Hepatocyte (in vitro differentiated cells): Measurements from ENCODE around the gene CABP2.

Source experiments
- CTCF ChIP-seq: fragments of 200-600 bp; sonication (generic); IDR thresholded peaks from 2 replicates; pipeline ENCODE4 v1.5.1; 2016; ENCODE audit warnings: antibody characterized with exemption, mild to moderate bottlenecking; ENCODE audit not compliant: poor library complexity
- EZH2 ChIP-seq: fragments of 200-600 bp; sonication (generic); IDR thresholded peaks from 2 replicates; pipeline ENCODE4 v1.6.1; 2016; ENCODE audit warnings: antibody characterized with exemption, mild to moderate bottlenecking, borderline replicate concordance
- EZH2phosphoT487 ChIP-seq: fragments of 200-600 bp; sonication (generic); IDR thresholded peaks from one replicate; pipeline ENCODE4 v1.6.1; 2018; ENCODE audit warnings: antibody characterized with exemption, mild to moderate bottlenecking, low read depth, moderate library complexity; ENCODE audit not compliant: unreplicated experiment, severe bottlenecking

- no peak for TF ChIP-seq CTCF
- TF ChIP-seq EZH2phosphoT487, result no peak
- no peak for TF ChIP-seq EZH2
Measured at GRCh38 chr11:67545280-67545679, 22.0 kb upstream of the CABP2 start.
